H1 (cell line): ENCODE results near the gene KLHL3.

Experiments used
- CHD2 ChIP-seq: IDR thresholded peaks from 2 replicates; pipeline ENCODE4 v1.6.1; 2012; ENCODE audit warnings: low read length, improper control_type of control experiment
- CTCF ChIP-seq, 3 experiments: IDR thresholded peaks; 1 replicate in 2 of 3; 2 replicates in 1 of 3; pipeline versions ENCODE4 v1.5.1 to v1.6.1; 2011; ENCODE audit warnings: low read length in 3 of 3, mild to moderate bottlenecking in 3 of 3, inconsistent platforms in 2 of 3, low read depth in 1 of 3, moderate library complexity in 1 of 3; ENCODE audit not compliant: insufficient read depth in 1 of 3; ENCODE audit errors: control extremely low read depth in 1 of 3

- TF ChIP-seq CTCF (IDR thresholded peaks at IDR 0.05; ENCODE audit: control extremely low read depth in 1 of 3, insufficient read depth in 1 of 3, low read depth in 1 of 3, low read length in 3 of 3) (no peak), CHD2 (no peak)
Measured at GRCh38 chr5:137636099-137636498, 99.8 kb downstream of the KLHL3 start.
